Measurements from ENCODE around the gene FKBP10.
"Not testable (repeated sequence)": the region's sequence is repeated elsewhere in the genome, so short reads cannot be mapped to it uniquely, and the experiment has no call there.

The FKBP10 gene

GRCh38 chr17:41839448-41839847 is 26.6 kb downstream of the FKBP10 start:
- DNase-seq (ENCODE audit: low read depth in 2 of 2): not testable (repeated sequence)

- DNase-seq (ENCODE audit: low read depth in 2 of 2): not testable (repeated sequence)
These were observed 28.0 kb downstream of the FKBP10 start for GRCh38 chr17:41840781-41841180.

- DNase-seq (ENCODE audit: low read depth in 2 of 2): no peak
These were observed 32.2 kb downstream of the FKBP10 start for GRCh38 chr17:41844971-41845370.

GRCh38 chr17:41848788-41849187 is 36.0 kb downstream of the FKBP10 start:
- no peak for DNase-seq (ENCODE audit: low read depth in 2 of 2)

- no peak for DNase-seq (ENCODE audit: low read depth in 2 of 2)
These were observed 36.6 kb downstream of the FKBP10 start for GRCh38 chr17:41849251-41849990.

GRCh38 chr17:41851382-41851781 is 38.6 kb downstream of the FKBP10 start:
- not testable (repeated sequence) for DNase-seq (ENCODE audit: low read depth in 2 of 2)

- no peak for DNase-seq (ENCODE audit: low read depth in 2 of 2)
These were observed 47.6 kb downstream of the FKBP10 start for GRCh38 chr17:41860254-41860931.

- peak in 1 of 2 donors; percentile 19 for DNase-seq (ENCODE audit: low read depth in 2 of 2)
These were observed 50.5 kb downstream of the FKBP10 start for GRCh38 chr17:41863074-41863848.

GRCh38 chr17:41864498-41864835 is 51.7 kb downstream of the FKBP10 start:
- peak in 1 of 2 donors; percentile 30 for DNase-seq (ENCODE audit: low read depth in 2 of 2)

GRCh38 chr17:41864836-41865595 is 52.2 kb downstream of the FKBP10 start, which contains the start of gene KLHL11:
TSS of gene KLHL11 (minus strand) at chr17:41865423. CDS start at chr17:41865370, 53 bp downstream.
- DNase-seq (ENCODE audit: low read depth in 2 of 2): peak; percentile 70 to 77

- no peak for DNase-seq (ENCODE audit: low read depth in 2 of 2)
These were observed 52.7 kb downstream of the FKBP10 start for GRCh38 chr17:41865596-41865893.

GRCh38 chr17:41868568-41868967 is 55.8 kb downstream of the FKBP10 start:
- DNase-seq (ENCODE audit: low read depth in 2 of 2): no peak

GRCh38 chr17:41869426-41869825 is 56.6 kb downstream of the FKBP10 start:
- no peak for DNase-seq (ENCODE audit: low read depth in 2 of 2)

- DNase-seq (ENCODE audit: low read depth in 2 of 2): no peak
These were observed 57.3 kb downstream of the FKBP10 start for GRCh38 chr17:41870097-41870496.

- no peak for DNase-seq (ENCODE audit: low read depth in 2 of 2)
These were observed 57.8 kb downstream of the FKBP10 start for GRCh38 chr17:41870627-41871026.

- no peak for DNase-seq (ENCODE audit: low read depth in 2 of 2)
These were observed 59.0 kb downstream of the FKBP10 start for GRCh38 chr17:41871789-41872188.

Data from stimulated activated CD8-positive, alpha-beta memory T cell treated with anti-CD3 and anti-CD28 coated beads, Interleukin-15, amount 100 ng/mL, for 4 hours (primary cell).